ENCODE measurements around the gene GNE. TPM values are rescaled to one million over a fixed set of nuclear protein-coding genes. Genes with fewer than 3 reads are reported as not detected.

Gene GNE
- total RNA-seq, 1 donor from 2014 or later, result 19.3 TPM

DNA sequence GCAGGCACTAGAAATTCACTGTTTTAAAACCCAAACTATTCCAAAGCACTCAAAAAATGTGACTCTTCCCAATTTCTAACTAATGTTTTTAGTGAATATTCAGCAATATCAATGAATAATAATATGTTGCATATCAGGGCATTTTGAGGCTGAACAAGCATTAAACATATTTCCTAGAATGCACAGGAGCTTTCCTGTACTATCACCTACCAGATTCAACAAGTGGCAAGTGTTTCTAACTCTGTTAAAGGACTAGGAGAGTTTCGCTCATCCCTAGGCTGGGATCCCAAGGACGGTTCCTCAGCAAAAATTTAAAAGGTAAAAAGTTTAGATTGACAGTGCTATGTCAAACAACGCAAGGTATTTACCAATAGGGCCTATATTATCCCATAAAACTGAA, 21.0 kb downstream of the GNE start:
- H3K36me3 Mint-ChIP-seq (ENCODE audit: low read depth), result peaks cover 73% of the 10 kb centered on the region
- H3K27ac Mint-ChIP-seq, result no peak overlapping the region
- intact Hi-C loops (cut with micrococcal nuclease), result no loop called here
- H3K27me3 Mint-ChIP-seq, result no peaks in the 10 kb centered on the region
- no peak overlapping the region for H3K4me3 Mint-ChIP-seq
- H3K4me1 Mint-ChIP-seq, result no peaks in the 10 kb centered on the region
- ATAC-seq (ENCODE audit: low read depth) (no peak), DNase-seq (no peak)
- TF ChIP-seq, protein P1, sequence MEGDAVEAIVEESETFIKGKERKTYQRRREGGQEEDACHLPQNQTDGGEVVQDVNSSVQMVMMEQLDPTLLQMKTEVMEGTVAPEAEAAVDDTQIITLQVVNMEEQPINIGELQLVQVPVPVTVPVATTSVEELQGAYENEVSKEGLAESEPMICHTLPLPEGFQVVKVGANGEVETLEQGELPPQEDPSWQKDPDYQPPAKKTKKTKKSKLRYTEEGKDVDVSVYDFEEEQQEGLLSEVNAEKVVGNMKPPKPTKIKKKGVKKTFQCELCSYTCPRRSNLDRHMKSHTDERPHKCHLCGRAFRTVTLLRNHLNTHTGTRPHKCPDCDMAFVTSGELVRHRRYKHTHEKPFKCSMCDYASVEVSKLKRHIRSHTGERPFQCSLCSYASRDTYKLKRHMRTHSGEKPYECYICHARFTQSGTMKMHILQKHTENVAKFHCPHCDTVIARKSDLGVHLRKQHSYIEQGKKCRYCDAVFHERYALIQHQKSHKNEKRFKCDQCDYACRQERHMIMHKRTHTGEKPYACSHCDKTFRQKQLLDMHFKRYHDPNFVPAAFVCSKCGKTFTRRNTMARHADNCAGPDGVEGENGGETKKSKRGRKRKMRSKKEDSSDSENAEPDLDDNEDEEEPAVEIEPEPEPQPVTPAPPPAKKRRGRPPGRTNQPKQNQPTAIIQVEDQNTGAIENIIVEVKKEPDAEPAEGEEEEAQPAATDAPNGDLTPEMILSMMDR (IDR thresholded peaks at IDR 0.05), result no peak
- no peaks in the 10 kb centered on the region for H3K9me3 Mint-ChIP-seq
- POLR2A ChIA-PET, result no interaction called here
- CTCF ChIA-PET, result no interaction called here

DNA sequence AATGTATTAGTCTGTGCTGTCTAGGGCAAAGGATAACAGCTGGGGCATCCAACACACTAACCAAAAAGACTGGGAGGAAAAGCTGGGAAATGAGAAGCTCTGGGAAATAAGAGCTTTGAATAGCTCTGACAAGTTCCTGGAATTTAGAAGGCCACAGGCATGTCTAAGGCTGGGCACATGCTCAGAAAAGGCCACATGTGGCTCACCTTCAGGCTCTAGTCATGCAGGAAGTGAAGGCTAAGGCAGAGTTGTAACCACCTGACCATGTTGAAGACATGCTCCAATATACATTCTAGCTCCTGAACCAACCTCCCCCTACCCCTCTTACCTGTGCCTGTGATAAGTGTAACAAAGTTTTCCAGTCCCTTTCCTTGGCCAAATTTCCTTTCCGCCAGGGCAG, 35.8 kb downstream of the GNE start:
- no peak overlapping the region for H3K27ac Mint-ChIP-seq
- no peak for DNase-seq
- H3K4me1 Mint-ChIP-seq, result peaks cover 6% of the 10 kb centered on the region
- intact Hi-C loops (cut with micrococcal nuclease), result no loop called here
- peaks cover 86% of the 10 kb centered on the region for H3K36me3 Mint-ChIP-seq (ENCODE audit: low read depth)
- ATAC-seq (ENCODE audit: low read depth), result no peak
- CTCF ChIA-PET, result interaction anchor here (0.7 kb wide), 1 partner anchor 180 kb away, joined by 3 read pairs; no protein-coding TSS in a partner anchor
- POLR2A ChIA-PET, result no interaction called here
- no peak overlapping the region for H3K4me3 Mint-ChIP-seq
- TF ChIP-seq, protein P1 (IDR thresholded peaks at IDR 0.05), result no peak
- peaks cover 6% of the 10 kb centered on the region for H3K9me3 Mint-ChIP-seq
- no peaks in the 10 kb centered on the region for H3K27me3 Mint-ChIP-seq

- ChIA-PET POLR2A (no interaction called here), CTCF (no interaction called here)
- intact Hi-C loops (cut with micrococcal nuclease), result no loop called here
- TF ChIP-seq, protein P1 (IDR thresholded peaks at IDR 0.05), result no peak
- ATAC-seq (ENCODE audit: low read depth) (no peak), DNase-seq (no peak)
- Mint-ChIP-seq H3K36me3 (ENCODE audit: low read depth) (peaks cover 86% of the 10 kb centered on the region), H3K9me3 (peaks cover 6% of the 10 kb centered on the region), H3K27ac (no peak overlapping the region), H3K4me3 (no peak overlapping the region), H3K27me3 (no peaks in the 10 kb centered on the region), H3K4me1 (peaks cover 8% of the 10 kb centered on the region)
These were observed 36.6 kb downstream of the GNE start for GRCh38 chr9:36221667-36222066.

- peaks cover 85% of the 10 kb centered on the region for H3K36me3 Mint-ChIP-seq (ENCODE audit: low read depth)
- POLR2A ChIA-PET, result no interaction called here
- no peak overlapping the region for H3K4me3 Mint-ChIP-seq
- H3K9me3 Mint-ChIP-seq, result peaks cover 6% of the 10 kb centered on the region
- intact Hi-C loops (cut with micrococcal nuclease), result no loop called here
- TF ChIP-seq, protein P1 (IDR thresholded peaks at IDR 0.05), result no peak
- CTCF ChIA-PET, result interaction anchor here (0.5 kb wide), 1 partner anchor 28 kb away, joined by 4 read pairs; no protein-coding TSS in a partner anchor
- peaks cover 8% of the 10 kb centered on the region for H3K4me1 Mint-ChIP-seq
- ATAC-seq (ENCODE audit: low read depth) (no peak), DNase-seq (no peak)
- H3K27me3 Mint-ChIP-seq, result no peaks in the 10 kb centered on the region
- no peak overlapping the region for H3K27ac Mint-ChIP-seq
These were observed 39.8 kb downstream of the GNE start for GRCh38 chr9:36218411-36218901.

GRCh38 chr9:36218011-36218410, 40.2 kb downstream of the GNE start:
- peaks cover 8% of the 10 kb centered on the region for H3K4me1 Mint-ChIP-seq
- TF ChIP-seq, protein P1 (IDR thresholded peaks at IDR 0.05), result no peak
- H3K27ac Mint-ChIP-seq, result no peak overlapping the region
- no peak for DNase-seq
- POLR2A ChIA-PET, result no interaction called here
- CTCF ChIA-PET, result interaction anchor here (0.5 kb wide), 1 partner anchor 28 kb away, joined by 4 read pairs; no protein-coding TSS in a partner anchor
- H3K27me3 Mint-ChIP-seq, result no peaks in the 10 kb centered on the region
- H3K9me3 Mint-ChIP-seq, result peaks cover 5% of the 10 kb centered on the region
- ATAC-seq (ENCODE audit: low read depth), result no peak
- intact Hi-C loops (cut with micrococcal nuclease), result no loop called here
- no peak overlapping the region for H3K4me3 Mint-ChIP-seq
- peaks cover 85% of the 10 kb centered on the region for H3K36me3 Mint-ChIP-seq (ENCODE audit: low read depth)
